ENCODE measurements around the gene HADHA. TPM values are rescaled to one million over a fixed set of nuclear protein-coding genes. Genes with fewer than 3 reads are reported as not detected.
"Not testable (repeated sequence)": the region's sequence is repeated elsewhere in the genome, so short reads cannot be mapped to it uniquely, and the experiment has no call there.

The HADHA gene
- total RNA-seq, 2 experiments from 2014 or later = 117 to 145 TPM

- DNase-seq (no peak), ATAC-seq (no peak)
- Mint-ChIP-seq H3K27ac (no peak overlapping the region), H3K4me3 (no peak overlapping the region), H3K36me3 (no peaks in the 10 kb centered on the region), H3K9me3 (ENCODE audit: low read depth) (no peaks in the 10 kb centered on the region), H3K4me1 (peaks cover 6% of the 10 kb centered on the region), H3K27me3 (peaks cover 43% of the 10 kb centered on the region)
- CTCF ChIA-PET = interaction anchor here (1.3 to 2.8 kb wide), 3 partner anchors 11 to 203 kb away, joined by 3 to 9 read pairs (median 5); no protein-coding TSS in a partner anchor
These were observed 70.5 kb downstream of the HADHA start for GRCh38 chr2:26173776-26174482.

DNA sequence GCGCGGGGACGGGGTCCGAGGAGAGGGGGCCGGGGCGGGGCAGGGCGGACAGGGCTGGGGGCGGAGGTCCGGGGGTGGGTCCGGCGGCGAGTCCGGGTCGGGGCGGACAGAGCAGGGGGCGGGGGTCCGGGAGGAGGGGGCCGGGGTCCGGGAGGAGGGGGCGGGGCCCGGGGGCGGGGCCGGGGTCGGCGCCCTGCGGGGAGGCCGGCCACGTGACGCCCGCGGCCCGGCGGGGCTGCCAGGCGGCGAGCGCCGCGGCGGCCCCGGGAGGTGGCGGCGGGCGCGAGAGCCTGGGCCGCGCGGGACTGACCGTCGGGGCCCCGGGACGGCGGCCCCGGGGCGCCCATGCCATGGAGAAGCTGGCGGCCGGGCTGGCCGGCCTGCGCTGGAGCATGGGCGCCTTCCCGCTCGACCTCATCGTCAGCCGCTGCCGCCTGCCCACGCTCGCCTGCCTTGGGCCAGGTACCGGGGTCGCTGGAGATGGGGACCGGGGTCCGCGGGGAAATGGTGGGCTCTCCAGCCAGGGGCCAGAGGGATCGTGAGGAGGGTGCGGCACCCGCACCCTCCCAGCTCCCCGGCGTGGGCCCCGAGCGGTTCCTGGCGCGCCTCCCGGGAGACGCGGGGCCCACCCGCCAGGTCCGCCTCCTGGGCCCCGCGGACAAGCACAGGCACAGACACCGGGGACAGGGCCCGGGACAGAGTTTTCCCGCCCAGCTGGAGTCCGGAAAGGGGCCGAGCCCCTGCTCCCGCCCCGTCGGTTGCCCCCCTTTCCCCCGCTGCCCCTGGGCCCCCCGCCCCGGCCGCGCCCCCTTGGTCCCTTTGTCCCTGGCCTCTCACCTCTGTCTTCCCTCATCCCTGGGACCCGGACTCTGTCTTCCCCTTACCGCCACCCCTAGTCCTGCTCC is 71.3 kb downstream of the HADHA start, which contains the start of gene GAREM2:
Gene GAREM2, plus strand, starts transcription at position 218 of the 905 bp plus-strand sequence. Its CDS starts 133 bp downstream, at position 351.
- Mint-ChIP-seq H3K4me1 (peaks cover 6% of the 10 kb centered on the region), H3K36me3 (no peaks in the 10 kb centered on the region), H3K4me3 (peak within 1 kb of the TSS; percentile 42), H3K27me3 (peaks cover 43% of the 10 kb centered on the region), H3K27ac (no peak within 1 kb of the TSS), H3K9me3 (ENCODE audit: low read depth) (no peaks in the 10 kb centered on the region)
- DNase-seq = peak; percentile 26
- CTCF ChIA-PET = interaction anchor here (1.2 to 2.0 kb wide), 5 partner anchors 8 to 202 kb away, joined by 3 to 8 read pairs (median 4); no protein-coding TSS in a partner anchor
- peak; percentile 43 for ATAC-seq

DNA sequence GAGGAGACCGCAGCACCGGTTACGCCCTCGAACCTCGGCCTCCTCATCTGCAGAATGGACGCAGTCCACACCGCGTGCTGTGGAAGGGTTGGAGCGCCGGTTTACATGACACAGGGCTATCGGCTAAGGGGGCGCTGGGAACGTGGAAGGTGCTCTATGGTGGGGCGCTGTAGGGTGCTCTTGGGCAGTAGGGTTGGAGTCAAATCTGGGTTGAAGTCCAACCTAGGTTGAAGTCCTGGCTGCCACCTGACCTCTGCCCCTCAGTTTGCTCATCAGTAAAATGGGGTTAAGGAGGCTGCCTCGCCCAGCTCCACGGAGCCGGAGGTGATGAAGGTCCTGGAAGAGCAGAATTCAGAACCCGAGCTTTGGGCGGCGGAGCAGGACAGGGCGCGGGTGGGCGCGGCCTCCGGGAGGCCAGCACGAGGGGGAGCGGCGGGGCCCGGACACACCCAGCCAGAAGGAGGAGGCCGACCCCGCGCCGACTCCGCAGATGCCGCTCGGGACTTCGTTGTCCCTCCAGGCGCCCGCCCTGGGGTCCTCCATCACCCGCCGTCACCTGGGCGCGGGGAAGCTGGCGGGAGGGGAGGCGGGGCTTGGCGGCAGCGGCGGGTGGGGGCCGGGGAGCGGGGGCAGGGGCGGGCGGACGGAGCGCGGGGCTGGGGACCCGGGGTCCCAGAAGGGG is 72.1 kb downstream of the HADHA start:
- Mint-ChIP-seq H3K27me3 (peaks cover 43% of the 10 kb centered on the region), H3K36me3 (no peaks in the 10 kb centered on the region), H3K27ac (no peak overlapping the region), H3K4me3 (peak overlapping the region; percentile 42), H3K9me3 (ENCODE audit: low read depth) (no peaks in the 10 kb centered on the region), H3K4me1 (peaks cover 6% of the 10 kb centered on the region)
- CTCF ChIA-PET = interaction anchor here (1.0 to 2.0 kb wide), 6 partner anchors 8 to 201 kb away, joined by 3 to 8 read pairs (median 4); no protein-coding TSS in a partner anchor
- ATAC-seq (peak; percentile 31), DNase-seq (peak; percentile 37)

GRCh38 chr2:26170795-26171194 is 73.6 kb downstream of the HADHA start:
- H3K4me3 Mint-ChIP-seq = no peak overlapping the region
- peaks cover 6% of the 10 kb centered on the region for H3K4me1 Mint-ChIP-seq
- no peaks in the 10 kb centered on the region for H3K36me3 Mint-ChIP-seq
- no peak overlapping the region for H3K27ac Mint-ChIP-seq
- CTCF ChIA-PET = interaction anchor here (1.0 to 2.2 kb wide), 3 partner anchors 10 to 14 kb away, joined by 3 to 5 read pairs (median 4); no protein-coding TSS in a partner anchor
- H3K9me3 Mint-ChIP-seq (ENCODE audit: low read depth) = no peaks in the 10 kb centered on the region
- DNase-seq (peak; percentile 27), ATAC-seq (no peak)
- H3K27me3 Mint-ChIP-seq = peaks cover 42% of the 10 kb centered on the region

GRCh38 chr2:26169681-26170414 is 74.6 kb downstream of the HADHA start:
- Mint-ChIP-seq H3K36me3 (no peaks in the 10 kb centered on the region), H3K4me3 (no peak overlapping the region), H3K27me3 (peaks cover 41% of the 10 kb centered on the region), H3K27ac (no peak overlapping the region), H3K9me3 (ENCODE audit: low read depth) (no peaks in the 10 kb centered on the region), H3K4me1 (peaks cover 6% of the 10 kb centered on the region)
- ATAC-seq = no peak
- DNase-seq = peak; percentile 31
- CTCF ChIA-PET = interaction anchor here (0.7 to 2.2 kb wide), 3 partner anchors 15 to 222 kb away, joined by 3 to 5 read pairs (median 3); no protein-coding TSS in a partner anchor

DNA sequence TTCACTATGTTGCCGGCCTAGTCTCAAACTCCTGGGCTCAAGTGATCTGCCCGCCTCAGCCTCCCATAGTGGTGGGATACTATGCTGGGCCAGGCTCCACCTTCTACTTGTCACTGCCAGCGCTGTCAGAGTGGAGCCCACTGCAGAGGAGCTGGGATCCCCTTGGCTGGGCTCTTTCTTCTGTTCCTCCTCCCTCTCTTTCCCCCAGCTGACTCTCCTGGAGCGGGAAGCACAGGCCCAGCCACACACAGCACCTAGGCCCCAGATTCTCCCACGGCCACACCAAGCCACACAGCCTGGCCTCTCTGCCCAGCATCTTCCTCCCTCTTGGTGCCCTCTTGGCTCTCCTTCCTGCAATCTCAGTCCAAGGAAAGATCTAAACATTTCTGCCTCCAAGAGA is 75.2 kb downstream of the HADHA start:
- Mint-ChIP-seq H3K27me3 (peaks cover 35% of the 10 kb centered on the region), H3K36me3 (no peaks in the 10 kb centered on the region), H3K4me1 (peaks cover 4% of the 10 kb centered on the region), H3K9me3 (ENCODE audit: low read depth) (no peaks in the 10 kb centered on the region), H3K4me3 (no peak overlapping the region), H3K27ac (no peak overlapping the region)
- DNase-seq (peak; percentile 33), ATAC-seq (no peak)
- CTCF ChIA-PET = interaction anchor here (1.1 to 2.2 kb wide), 2 partner anchors 15 to 220 kb away, joined by 3 to 5 read pairs; no protein-coding TSS in a partner anchor

DNA sequence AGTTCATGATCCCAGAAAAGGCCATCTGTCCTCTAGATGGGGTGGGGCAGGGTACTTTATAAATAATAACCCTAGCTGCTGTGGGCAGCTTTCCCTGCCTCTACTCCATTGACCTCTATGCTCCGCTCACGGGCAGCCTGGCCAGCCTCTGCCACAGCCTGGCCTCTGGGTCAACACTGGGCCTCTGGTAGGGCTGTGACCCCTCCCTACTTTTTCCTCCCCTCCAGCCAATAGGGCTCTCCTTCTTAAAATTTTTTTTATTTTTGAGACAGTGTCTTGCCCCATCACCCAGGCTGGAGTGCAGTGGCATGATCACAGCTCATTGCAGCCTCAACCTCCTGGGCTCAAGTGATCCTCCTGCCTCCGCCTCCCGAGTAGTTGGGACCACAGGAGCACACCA is 75.6 kb downstream of the HADHA start:
- ATAC-seq (no peak), DNase-seq (peak; percentile 18)
- Mint-ChIP-seq H3K27me3 (peaks cover 34% of the 10 kb centered on the region), H3K27ac (no peak overlapping the region), H3K4me3 (no peak overlapping the region), H3K4me1 (peaks cover 4% of the 10 kb centered on the region), H3K36me3 (no peaks in the 10 kb centered on the region), H3K9me3 (ENCODE audit: low read depth) (no peaks in the 10 kb centered on the region)
- CTCF ChIA-PET = no interaction called here

DNA sequence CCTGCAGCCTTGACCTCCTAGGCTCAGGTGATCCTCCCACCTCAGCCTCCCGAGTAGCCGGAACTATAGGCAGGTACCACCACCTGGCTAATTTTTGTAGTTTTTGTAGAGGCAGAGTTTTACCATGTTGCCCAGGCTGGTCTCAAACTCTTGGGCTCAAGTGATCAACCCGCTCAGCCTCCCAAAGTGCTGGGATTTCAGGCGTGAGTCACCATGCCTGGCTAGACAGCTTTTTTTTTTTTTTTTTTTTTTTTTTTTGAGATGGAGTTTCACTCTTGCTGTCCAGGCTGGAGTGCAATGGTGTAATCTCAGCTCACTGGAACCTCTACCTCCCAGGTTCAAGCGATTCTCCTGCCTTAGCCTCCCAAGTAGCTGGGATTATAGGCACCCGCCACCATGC is 77.9 kb downstream of the HADHA start:
- H3K27ac Mint-ChIP-seq; H3K4me1 Mint-ChIP-seq; H3K36me3 Mint-ChIP-seq; H3K9me3 Mint-ChIP-seq (ENCODE audit: low read depth); H3K4me3 Mint-ChIP-seq; ATAC-seq: not testable (repeated sequence)
- CTCF ChIA-PET = interaction anchor here (0.6 to 1.3 kb wide), 4 partner anchors 14 to 303 kb away, joined by 3 read pairs; no protein-coding TSS in a partner anchor
- DNase-seq = peak; percentile 16
- peaks cover 28% of the 10 kb centered on the region for H3K27me3 Mint-ChIP-seq

- H3K36me3 Mint-ChIP-seq = no peaks in the 10 kb centered on the region
- H3K27me3 Mint-ChIP-seq = peaks cover 19% of the 10 kb centered on the region
- no peaks in the 10 kb centered on the region for H3K9me3 Mint-ChIP-seq (ENCODE audit: low read depth)
- CTCF ChIA-PET = interaction anchor here (1.0 to 1.3 kb wide), 2 partner anchors 42 to 174 kb away, joined by 3 to 4 read pairs; no protein-coding TSS in a partner anchor
- H3K4me3 Mint-ChIP-seq = no peak overlapping the region
- DNase-seq (no peak), ATAC-seq (no peak)
- no peak overlapping the region for H3K27ac Mint-ChIP-seq
- H3K4me1 Mint-ChIP-seq = no peaks in the 10 kb centered on the region
These were observed 79.0 kb downstream of the HADHA start for GRCh38 chr2:26165403-26165802.

- no peaks in the 10 kb centered on the region for H3K36me3 Mint-ChIP-seq
- CTCF ChIA-PET = interaction anchor here (1.5 kb wide), 1 partner anchor 20 kb away, joined by 4 read pairs; no protein-coding TSS in a partner anchor
- no peak overlapping the region for H3K27ac Mint-ChIP-seq
- no peaks in the 10 kb centered on the region for H3K4me1 Mint-ChIP-seq
- H3K9me3 Mint-ChIP-seq (ENCODE audit: low read depth) = no peaks in the 10 kb centered on the region
- H3K27me3 Mint-ChIP-seq = peaks cover 17% of the 10 kb centered on the region
- ATAC-seq (no peak), DNase-seq (peak; percentile 30)
- H3K4me3 Mint-ChIP-seq = no peak overlapping the region
These were observed 79.7 kb downstream of the HADHA start for GRCh38 chr2:26164641-26165211.

DNA sequence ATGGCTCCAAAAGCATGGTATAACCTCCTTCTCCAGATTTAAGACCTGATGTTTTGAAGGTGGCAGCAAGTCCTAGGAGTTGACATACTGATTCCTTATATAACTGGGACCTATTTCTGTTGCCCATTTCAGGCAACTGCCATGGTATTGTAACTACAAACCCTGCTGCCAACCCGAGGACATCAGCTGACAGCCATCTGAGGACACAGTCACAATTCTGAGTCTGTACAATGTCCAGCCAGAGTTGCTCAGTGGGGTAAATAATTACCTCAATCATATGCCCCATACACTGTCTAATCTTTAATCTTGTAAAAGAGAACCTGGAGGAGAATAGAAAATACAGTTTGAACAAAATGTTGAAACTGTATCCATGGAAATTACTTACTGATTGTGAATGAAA is 80.2 kb downstream of the HADHA start:
- Mint-ChIP-seq H3K4me1 (no peaks in the 10 kb centered on the region), H3K27me3 (peaks cover 12% of the 10 kb centered on the region), H3K36me3 (no peaks in the 10 kb centered on the region), H3K4me3 (no peak overlapping the region), H3K9me3 (ENCODE audit: low read depth) (no peaks in the 10 kb centered on the region), H3K27ac (no peak overlapping the region)
- DNase-seq (peak; percentile 16), ATAC-seq (no peak)
- CTCF ChIA-PET = interaction anchor here (1.5 kb wide), 1 partner anchor 21 kb away, joined by 4 read pairs; no protein-coding TSS in a partner anchor

GRCh38 chr2:26162963-26163362 is 81.5 kb downstream of the HADHA start:
- Mint-ChIP-seq H3K4me3 (no peak overlapping the region), H3K9me3 (ENCODE audit: low read depth) (no peaks in the 10 kb centered on the region), H3K27ac (no peak overlapping the region), H3K36me3 (no peaks in the 10 kb centered on the region), H3K4me1 (no peaks in the 10 kb centered on the region), H3K27me3 (peaks cover 12% of the 10 kb centered on the region)
- CTCF ChIA-PET = no interaction called here
- no peak for DNase-seq
- ATAC-seq = no peak
